Right kidney (tissue), 1 donor: Measurements from ENCODE around the gene ING1.
"Not testable (repeated sequence)": the region's sequence is repeated elsewhere in the genome, so short reads cannot be mapped to it uniquely, and the experiment has no call there.

Experiments
- DNase-seq: peaks from one replicate; pipeline ENCODE4 v3.0.0-alpha.2; 2016

Gene ING1

DNA sequence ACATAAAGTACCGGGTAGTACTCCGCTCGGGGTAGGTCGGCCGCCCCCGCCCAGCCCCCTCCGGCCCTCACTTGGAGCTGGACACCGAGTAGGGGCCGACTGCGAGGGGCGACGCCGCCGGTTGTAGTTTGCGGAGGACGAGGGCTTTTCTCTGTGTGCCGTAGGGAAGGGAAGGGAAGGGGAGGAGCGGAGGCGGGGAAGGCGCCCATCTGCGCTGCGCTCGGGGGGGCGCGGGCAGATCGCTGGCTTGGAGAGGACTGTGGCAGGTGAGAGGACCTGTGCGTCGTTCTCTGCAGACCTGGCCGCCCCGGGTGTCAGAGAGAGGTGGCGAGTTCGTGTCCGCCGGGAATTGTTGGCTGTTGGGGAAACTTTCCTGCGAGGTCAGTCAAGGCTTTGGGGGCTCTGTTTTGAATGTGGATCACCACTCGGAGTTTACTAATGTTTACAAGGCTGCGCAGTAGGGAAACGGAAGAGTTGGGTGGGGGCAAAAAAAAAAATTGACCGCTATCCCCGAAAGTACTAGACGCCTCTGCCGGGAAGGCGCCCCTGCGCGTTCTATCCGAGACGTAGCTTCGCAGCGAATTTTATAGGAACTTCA is 1.4 kb downstream of the ING1 start:
- DNase-seq, result peak; percentile 84

DNA sequence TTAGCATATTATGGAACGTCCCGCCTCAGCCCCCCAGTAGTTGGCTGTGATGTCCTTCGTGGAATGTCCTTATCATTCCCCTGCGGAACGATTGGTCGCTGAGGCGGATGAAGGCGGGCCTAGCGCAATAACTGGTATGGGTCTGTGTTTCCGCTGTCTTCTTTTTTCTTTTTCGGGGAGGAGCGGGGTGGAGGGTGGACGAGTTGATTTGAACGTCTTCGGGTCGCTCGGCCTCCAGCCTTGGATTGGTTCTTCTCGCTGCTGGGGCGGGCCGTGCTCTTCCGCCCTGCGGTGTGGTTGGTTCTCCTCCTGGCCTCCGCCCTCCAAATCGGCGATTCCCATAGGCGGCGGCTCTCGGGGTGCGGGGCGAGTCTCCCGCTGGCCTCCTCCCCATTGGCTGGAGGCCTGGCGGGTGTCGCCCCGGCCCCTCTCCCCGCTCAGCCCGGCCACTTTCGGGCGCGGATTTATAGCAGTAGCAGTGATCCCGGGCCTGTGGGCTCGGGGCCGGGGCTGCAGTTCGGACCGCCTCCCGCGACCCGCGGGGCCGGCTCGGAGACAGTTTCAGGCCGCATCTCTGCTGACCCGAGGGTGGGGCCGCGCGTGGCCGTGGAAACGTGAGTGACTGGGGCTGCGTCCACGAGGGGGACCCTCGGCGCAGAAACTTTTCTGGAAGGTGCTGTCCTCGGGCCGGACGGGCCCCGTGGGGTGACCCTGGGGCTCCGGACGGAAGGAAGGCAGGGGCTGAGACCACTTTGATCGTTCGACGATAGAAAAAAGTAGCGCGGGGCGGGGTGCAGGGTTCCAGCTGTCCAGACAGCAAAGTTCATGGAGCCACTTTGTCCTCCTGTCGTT is 2.1 kb downstream of the ING1 start:
- DNase-seq, result peak; percentile 91

DNA sequence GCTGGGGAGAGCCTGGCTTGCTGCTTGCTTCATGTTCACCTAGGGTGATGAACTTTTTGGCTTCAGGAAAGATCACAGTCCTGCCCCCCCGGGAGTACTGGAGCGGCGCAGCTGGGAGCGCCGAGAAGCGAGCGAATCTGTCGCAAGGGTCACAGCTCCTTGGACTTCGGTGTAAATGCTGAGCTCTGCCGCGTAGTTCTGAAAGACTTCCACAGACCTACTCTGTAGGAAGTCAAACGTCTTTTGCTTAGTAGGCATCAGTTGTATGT is 2.7 kb downstream of the ING1 start:
- DNase-seq, result no peak

DNA sequence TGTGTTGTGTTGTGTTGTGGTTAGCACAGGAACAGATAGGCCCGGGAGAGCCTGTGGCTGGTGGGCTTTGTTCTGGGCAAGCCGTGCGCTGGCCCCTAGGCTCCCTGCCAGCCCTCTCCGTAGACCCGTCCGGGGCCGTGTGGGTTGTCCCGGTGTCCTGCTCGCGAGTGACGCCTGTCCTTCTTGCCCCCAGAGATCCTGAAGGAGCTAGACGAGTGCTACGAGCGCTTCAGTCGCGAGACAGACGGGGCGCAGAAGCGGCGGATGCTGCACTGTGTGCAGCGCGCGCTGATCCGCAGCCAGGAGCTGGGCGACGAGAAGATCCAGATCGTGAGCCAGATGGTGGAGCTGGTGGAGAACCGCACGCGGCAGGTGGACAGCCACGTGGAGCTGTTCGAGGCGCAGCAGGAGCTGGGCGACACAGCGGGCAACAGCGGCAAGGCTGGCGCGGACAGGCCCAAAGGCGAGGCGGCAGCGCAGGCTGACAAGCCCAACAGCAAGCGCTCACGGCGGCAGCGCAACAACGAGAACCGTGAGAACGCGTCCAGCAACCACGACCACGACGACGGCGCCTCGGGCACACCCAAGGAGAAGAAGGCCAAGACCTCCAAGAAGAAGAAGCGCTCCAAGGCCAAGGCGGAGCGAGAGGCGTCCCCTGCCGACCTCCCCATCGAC is 5.7 kb downstream of the ING1 start:
- DNase-seq, result no peak

DNA sequence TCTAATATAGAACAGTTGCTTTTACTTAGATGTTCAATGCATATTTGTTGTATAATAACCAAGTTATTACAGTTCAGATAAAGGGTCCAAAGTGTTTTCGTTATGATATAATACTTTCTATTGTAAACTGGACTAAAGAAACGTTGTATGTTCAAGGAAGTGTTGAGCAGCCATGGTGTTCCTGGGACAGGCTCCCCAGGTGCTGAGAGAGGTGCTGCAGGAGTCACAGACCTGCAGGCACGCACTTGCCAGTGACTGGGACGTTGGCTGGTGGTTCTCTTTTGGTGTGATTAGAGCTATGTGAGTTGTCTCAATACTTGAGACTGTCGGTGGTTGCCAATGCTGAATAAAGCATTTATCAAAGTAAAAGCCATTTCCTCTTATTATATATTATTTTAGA is 9.5 kb downstream of the ING1 start:
- no peak for DNase-seq

DNA sequence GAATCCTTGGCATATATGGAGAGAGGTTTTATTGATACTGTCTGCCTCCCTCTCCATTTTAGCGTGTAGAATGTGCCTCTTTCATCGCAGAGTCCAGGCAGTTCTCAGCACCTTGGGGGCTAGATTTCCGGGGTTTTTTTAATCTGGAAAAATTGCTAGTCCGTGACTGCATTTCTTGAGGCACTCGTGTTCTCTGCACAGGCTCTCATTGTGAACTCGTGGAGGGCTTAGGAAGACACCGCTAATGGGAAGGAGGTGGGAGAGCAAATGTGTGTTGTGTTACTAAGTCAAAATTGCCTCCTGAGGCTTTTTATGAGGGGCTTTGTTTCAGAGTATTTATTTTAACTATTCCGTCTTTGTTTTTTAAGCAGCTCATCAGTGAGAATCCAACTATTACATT is 10.1 kb downstream of the ING1 start:
- DNase-seq, result no peak

DNA sequence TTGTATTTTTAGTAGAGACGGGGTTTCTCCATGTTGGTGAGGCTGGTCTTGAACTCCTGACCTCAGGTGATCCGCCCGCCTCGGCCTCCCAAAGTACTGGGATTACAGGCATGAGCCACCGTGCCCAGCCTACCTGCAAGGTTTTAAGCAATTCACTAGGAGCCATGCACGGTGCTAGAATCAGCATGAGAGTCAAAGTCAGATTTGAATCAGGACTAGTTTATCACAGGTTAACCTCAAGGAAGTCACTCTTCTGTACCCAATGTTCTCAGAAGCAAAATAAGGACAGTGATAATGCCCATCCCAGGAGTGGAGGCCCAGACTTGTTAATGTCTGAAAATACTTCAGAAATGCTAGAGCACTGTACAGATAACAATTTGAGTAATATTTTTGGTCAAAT is 12.7 kb downstream of the ING1 start:
- not testable (repeated sequence) for DNase-seq

DNA sequence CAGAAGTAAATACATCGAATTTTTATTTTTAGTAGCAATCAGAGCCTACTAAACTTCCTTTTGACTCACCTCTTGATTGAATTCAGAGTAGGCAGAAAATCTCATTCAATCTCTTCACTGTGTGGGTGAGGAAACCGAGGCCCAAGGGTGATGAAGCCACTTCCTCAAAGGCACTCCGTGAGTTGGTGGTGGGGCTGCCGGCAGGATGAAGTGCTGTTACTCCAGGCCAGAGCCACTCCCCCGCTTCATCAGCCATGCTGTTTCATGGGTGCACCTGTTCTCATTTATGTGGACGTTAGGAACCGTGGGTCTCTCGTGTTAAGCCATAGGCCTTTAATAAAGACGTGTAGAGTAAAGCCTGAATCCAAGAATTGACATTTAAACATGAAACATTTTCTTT is 13.2 kb downstream of the ING1 start:
- no peak for DNase-seq

DNA sequence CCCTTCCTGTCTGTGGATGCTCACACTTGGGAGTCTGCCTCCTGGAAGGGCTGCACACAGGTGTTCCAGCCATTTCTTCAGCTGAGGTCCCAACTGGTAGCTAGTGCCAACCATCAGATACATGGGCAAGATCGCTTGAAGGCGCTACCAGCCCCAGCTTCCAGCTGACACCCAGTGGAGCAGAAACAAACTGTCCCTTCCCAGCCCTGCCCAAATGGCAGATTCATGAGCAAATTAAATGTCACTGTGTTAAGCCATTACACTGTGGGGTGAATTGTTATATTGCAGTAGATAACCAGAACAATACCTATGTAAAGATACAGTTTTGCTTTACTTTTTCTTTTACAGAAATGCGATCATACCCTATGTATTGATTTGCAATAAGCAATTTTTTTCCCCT is 17.6 kb downstream of the ING1 start:
- no peak for DNase-seq

DNA sequence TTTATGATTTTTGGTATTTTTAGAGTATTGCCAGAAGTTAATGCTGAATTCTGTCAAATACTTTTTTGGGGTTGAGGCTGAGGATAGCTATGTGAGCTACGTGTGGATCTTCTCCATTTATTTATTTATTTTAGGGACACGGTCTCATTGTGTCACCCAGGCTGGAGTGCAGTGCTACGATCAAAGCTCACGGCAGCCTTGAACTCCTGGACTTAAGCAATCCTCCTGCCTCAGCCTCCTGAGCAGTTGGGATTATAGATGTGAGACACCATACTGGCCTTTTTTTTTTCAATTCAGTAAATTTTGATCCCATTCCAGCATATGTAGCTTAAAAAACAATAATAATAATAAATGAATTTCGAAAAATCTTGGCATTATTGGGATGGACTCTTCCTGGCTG is 21.1 kb downstream of the ING1 start:
- DNase-seq, result no peak

DNA sequence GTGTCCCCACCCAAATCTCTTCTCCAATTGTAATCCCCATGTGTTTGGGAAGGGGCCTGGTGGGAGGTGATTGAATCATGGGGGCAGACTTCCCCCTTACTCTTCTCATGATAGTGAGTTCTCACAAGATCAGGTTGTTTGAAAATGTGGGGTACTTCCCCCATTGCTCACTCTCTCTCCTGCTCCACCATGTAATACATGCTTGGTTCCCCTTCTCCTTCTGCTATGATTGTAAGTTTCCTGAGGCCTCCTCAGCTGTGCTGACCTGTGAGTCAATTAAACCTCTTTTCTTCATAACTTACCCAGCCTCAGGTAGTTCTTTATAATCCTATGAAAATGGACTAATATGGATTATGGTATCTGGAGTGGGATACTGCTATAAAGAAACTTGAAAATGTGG is 24.1 kb downstream of the ING1 start:
- no peak for DNase-seq

DNA sequence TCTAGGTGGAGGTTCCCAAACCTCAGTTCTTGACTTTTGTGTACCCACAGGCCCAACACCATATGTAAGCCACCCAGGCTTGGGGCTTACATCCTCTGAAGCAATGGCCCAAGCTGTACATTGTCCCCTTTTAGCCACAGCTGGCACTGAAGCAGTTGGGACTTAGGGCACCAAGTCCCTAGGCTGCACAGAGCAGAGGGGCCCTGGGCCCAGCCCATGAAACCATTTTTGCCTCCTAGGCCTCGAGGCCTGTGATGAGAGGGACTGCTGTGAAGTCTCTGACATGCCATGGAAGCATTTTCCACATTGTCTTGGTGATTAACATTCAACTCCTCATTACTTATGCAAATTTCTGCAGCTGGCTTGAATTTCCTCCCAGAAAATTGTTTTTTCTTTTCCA is 30.2 kb downstream of the ING1 start:
- no peak for DNase-seq

DNA sequence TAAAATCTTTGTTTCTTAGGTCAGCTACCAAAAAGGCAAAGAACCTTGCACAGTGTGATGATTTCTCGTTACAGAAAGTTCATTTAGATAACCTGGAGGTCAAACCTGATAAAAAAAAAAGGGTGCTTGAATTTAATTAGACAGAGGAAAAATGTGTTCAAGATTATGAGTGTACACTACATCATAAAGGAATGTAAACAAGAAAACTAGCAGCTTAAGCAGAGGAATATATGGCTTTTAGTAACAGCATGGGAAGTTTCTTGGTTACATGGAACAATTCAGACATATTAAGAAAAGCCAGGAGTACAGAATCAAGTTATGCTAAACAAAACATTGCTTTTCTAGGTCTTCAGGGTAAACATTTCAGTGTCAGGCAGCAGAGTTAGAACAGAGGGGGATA is 32.9 kb downstream of the ING1 start:
- no peak for DNase-seq

DNA sequence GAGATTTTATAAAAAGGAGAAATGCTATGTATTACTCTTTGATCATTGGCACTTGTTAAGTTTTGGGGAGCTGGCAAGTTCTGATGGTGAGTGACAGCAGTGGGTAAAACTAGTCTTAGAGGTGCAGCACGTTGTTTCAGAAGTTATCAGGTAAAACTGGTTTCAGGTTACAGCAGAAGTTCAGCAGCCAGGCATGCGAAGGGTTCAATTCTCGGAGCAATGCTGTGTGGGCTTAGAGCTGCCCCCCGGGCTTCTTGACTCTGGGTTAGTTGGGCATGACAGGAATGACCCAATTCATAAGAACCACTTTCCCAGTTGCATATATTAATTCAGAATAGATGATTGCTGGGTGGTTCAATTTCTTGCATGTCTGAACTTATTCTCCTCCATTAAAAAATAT is 34.8 kb downstream of the ING1 start:
- DNase-seq, result no peak

DNA sequence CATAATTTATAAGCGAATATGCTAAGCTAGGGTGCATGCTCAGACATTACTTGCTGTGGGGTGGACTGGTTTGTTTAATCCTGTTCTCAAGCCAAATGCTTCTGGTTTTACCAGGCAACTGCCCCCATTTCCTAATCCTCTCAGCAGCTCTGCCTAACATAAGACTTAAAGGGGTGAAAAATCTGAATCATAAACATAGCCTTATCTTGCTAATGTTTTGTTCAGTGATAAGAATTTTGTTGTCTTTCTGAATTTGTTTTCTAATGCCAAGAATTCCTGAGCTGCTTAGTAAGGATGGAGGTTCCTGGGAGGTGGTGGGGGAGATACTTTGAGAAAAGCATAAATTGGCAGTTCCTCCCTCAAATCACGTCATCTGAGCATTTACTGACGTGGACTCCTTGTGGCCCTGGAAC is 42.7 kb downstream of the ING1 start:
- DNase-seq, result no peak

DNA sequence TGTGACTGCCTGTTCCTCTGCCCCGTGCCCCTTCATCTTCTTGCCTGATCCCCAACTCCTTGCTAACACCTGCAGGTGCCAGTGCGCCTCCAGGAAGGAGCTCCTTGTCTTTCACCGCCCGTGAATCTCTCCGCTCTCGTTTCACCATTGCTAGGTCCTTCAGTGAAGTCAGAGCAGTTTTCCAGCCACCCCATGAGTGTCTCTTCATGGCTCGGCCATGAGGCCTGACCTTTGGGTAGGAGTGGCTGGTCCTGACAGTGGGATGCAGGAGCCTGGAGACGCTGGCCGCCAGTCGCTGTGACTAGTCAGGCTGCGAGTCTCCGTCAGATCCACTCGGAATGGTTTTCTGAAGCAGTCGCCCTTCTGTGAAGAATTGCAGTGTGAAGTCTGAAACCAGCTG is 43.8 kb downstream of the ING1 start:
- no peak for DNase-seq

DNA sequence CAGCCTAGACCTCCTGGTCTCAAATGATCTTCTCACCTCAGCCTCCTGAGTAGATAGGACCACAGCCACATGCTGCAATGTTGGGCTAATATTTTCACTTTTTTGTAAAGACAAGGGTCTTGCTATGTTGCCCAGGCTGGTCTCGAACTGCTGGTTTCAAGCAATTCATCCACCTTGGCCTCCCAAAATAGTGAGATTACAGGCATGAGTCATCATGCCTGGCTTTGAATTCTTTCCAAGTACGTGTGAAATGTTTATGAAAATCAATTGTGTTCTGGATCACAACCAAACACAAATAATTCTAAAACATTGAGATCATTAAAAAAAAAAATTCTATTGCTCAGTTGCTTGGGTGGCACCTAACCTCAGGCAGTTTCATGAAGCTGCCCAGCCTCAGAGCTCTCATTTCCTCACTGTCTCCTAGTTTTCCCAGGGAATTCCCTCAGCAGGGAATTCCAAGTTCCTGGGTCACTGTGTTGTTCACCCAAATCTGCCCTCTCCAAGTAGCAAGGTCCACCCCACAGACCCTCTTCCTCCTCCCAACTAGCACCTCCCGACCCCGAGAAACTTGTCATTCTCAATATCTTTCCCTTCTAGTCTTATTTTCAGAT is 44.8 kb downstream of the ING1 start:
- DNase-seq, result no peak

DNA sequence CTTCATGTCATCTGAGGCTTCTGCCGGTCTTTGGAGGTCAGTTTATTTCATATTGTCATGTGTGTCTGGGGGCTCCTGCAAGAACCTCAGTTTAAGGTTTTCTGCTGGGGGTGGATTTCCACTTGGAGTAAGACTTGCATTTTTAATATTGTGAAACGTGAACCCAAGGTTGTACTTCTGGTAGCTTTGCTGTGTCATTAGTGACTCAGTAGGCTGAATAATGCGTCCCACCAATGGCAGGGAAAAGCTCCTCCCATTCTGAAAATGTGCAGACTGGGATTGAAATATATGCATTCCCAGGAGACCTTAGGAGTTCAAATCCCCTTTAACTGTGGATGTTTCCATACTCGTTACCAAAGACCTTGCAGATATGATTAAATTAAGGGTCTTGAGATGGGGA is 46.2 kb downstream of the ING1 start:
- no peak for DNase-seq

DNA sequence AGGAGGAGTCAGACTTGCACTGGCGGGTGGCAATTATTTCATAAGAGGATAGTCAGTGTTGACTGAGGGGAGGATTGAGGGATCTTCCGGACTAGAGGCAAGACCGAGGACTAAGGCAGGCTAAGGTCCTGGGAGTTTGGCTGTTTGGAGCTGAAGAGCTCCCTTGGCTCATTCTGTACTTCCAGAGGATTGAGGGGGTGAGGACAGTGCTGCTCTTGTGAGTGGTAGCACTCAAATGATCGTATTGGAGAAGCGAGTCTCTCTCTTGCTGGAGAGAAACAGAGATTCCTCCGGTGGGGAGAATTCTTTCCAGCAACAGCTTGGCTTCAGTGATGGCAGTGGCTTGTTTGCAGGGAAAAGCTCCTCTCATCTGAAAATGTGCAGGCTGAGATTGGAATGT is 47.1 kb downstream of the ING1 start:
- no peak for DNase-seq

DNA sequence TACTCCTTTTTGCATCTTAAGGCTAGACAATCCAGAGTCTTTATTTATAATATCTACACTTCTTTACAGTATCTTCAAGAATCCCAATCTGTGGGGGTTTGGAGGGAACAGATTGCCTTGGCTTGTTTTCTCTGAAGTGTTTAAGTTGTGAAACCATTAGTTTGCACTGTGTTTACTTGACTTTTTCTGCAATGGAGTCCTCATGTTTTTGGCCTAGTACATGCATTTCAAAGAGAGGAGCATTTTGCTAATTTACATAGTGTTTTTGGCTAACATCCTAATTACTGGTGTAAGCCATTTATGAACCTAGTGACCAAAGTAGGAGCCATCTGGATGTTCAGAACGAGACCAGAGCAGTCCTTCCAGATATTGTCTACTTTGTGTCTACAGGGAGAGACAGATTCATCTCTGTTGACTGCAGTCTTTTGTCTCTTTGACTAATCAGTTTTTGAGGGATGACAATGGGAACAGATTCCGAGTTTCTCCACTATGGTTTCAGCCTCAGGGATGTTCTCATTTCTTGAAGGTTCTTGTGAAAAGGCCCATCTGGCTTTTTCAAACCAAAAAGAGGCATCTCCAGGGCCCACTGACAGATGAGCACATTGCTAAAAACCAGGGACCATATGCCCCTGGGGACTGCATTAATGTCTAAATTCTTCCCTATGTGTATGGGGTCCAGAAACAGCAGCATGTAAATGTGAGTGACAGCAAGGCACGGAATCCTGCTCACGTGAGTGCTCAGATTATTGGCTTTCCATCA is 53.4 kb downstream of the ING1 start:
- no peak for DNase-seq

DNA sequence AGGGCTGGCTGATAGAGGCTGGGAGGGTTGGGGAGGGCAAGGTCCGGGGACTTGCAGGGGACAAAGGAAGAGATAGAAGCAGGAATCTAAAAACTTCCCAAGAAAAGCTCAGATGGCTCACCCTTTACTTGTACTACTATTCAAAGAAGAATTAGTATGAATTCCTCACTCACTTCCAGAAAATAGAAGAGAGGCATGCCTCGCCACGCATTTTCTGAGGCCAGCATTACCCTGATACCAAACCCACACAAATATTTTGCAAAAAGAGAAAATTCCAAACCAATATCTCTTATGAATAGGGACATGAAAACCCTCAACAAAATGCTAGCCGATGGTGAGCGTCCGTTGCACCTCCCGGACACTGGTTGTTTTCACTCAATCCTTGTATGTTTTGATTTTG is 54.0 kb downstream of the ING1 start:
- no peak for DNase-seq

DNA sequence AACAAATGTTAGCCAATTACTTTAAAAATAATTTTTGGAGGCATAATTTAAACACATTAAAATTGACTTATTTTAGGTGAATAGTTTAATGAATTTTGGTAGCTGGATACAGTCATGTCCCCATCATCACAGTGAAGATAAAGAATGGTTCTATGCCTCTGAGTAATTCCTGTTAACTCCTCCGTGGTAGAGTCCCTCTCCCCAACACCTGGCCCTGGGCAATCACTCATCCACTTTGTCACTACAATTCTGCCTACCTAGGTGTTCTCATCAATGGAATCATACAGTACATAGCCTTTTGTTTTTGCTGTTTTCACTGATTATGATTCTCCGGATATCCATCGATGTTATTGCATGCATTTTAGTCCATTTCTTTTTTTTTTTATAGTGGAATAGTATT is 55.6 kb downstream of the ING1 start:
- DNase-seq, result no peak

DNA sequence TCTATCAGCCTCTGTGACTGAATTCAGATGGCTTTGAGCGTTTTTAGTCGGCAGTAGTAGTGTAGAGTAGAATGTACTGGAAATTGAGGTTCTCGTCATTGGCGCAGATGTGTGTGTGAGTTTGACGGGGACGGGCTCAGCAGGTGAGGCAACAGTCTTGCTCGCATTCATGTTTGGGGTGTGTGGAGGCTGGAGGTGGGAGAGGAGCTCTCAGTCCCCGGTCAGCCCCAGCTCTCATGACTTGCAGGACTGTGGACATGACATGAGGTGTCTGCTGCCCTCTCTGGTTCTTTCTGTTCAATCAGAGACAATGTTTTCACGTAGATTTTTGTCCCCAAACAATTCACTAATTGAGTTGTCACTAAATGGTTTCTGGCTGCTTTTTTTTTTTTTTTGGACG is 57.2 kb downstream of the ING1 start:
- no peak for DNase-seq
